ENCODE data around the gene WASF3. TPM values are rescaled to one million over a fixed set of nuclear protein-coding genes. Genes with fewer than 3 reads are reported as not detected.

The WASF3 gene
- polyA plus RNA-seq, 3 donors from 2014 or later = 0.12 TPM; not detected in 2

DNA sequence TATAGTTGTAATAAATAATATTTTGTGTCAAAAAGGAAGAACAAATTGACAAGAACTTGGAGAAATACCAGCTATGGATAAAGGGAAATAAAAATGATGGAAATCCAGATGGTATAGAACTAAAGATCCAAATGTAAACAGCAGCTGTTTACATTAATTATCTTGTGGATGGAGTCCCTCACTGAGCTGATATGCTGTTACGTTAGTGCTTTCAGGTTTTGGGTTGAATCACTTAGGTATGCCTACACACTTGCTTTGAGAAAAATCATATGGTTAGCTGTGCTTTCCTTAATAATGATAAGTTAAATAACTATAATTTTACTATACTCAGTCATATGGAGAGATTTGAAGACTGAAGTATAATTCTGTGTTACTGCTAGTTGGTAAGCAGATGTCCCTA lies 27.7 kb downstream of the WASF3 start:
- no peak overlapping the region for H3K4me3 Mint-ChIP-seq
- H3K27me3 Mint-ChIP-seq (ENCODE audit: low read depth in 3 of 3) = peaks cover 0 to 1% (median 0%) of the 10 kb centered on the region in 3 donors
- no peaks in the 10 kb centered on the region for H3K36me3 Mint-ChIP-seq
- H3K27ac Mint-ChIP-seq = no peak overlapping the region
- no peaks in the 10 kb centered on the region for H3K4me1 Mint-ChIP-seq
- no peak for DNase-seq
- H3K9me3 Mint-ChIP-seq = peaks cover 0 to 2% (median 0%) of the 10 kb centered on the region in 6 donors

DNA sequence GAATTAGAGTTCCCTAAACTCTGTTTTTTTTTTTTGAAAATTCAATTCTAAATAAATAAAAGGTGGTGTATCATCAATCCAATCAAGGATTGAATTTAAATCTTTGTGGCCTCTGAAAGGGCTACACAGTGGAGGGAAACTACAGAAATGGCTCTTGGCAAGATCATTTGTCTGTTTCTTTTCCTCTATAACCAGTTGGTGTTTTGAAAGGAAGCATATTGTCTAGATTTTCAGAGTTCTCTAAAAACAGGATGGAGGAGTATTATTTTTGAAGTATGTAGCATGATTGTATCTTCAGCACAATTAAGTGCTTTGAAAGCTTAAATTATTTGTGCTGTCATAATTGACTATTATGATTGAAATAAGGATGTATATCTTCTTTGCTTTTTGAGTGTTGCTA lies 29.8 kb downstream of the WASF3 start:
- H3K4me1 Mint-ChIP-seq = no peaks in the 10 kb centered on the region
- DNase-seq = no peak
- H3K9me3 Mint-ChIP-seq = peaks cover 0 to 2% (median 0%) of the 10 kb centered on the region in 6 donors
- H3K27me3 Mint-ChIP-seq (ENCODE audit: low read depth in 3 of 3) = peaks cover 0 to 4% (median 3%) of the 10 kb centered on the region in 3 donors
- H3K36me3 Mint-ChIP-seq = no peaks in the 10 kb centered on the region
- H3K4me3 Mint-ChIP-seq = no peak overlapping the region
- no peak overlapping the region for H3K27ac Mint-ChIP-seq

DNA sequence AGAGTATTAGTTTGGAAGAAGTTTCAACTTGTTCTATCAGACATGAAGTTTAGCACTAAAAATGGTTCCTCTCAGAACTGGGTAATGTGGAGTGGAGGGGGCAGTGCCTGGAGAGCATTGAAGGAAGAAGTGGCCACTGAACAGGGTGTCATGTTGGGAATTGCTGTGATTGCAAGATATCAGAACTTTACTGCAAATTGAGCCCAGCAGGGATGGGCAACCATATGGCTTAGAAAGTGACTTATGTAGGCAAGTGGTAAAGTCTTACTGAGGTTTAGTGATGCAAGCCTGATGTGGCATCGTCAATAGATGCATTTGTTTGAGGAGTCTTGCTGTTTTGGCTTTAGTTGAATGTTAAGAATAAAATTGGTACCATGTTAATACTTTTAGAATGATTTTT lies 31.7 kb downstream of the WASF3 start:
- Mint-ChIP-seq H3K27me3 (ENCODE audit: low read depth in 3 of 3) (peaks cover 0 to 5% (median 3%) of the 10 kb centered on the region in 3 donors), H3K4me3 (no peak overlapping the region), H3K27ac (no peak overlapping the region), H3K36me3 (no peaks in the 10 kb centered on the region), H3K9me3 (peaks cover 0 to 2% (median 0%) of the 10 kb centered on the region in 6 donors), H3K4me1 (no peaks in the 10 kb centered on the region)
- DNase-seq = no peak

DNA sequence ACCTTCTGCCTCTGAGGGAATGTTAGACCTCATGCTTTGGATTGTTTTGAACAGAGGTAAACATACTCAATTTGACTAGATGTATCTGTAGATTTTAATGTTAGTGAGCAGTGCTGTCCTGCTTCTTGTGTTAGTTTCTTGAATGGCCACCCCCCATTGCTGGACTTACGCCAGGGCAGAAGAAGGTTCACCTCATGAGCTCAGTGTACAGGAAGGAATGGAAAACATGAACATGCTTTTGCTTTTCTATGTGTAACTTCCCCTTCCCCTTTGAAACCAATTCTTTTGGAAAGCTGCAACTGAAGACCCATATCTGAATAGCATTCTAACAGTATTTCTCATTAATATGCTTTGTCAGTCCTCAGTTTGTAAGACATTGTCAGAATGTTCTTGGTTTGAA lies 32.3 kb downstream of the WASF3 start:
- Mint-ChIP-seq H3K27ac (no peak overlapping the region), H3K9me3 (peaks cover 0 to 2% (median 0%) of the 10 kb centered on the region in 6 donors), H3K27me3 (ENCODE audit: low read depth in 3 of 3) (peaks cover 0 to 5% (median 3%) of the 10 kb centered on the region in 3 donors), H3K4me1 (no peaks in the 10 kb centered on the region), H3K4me3 (no peak overlapping the region), H3K36me3 (no peaks in the 10 kb centered on the region)
- DNase-seq = no peak

DNA sequence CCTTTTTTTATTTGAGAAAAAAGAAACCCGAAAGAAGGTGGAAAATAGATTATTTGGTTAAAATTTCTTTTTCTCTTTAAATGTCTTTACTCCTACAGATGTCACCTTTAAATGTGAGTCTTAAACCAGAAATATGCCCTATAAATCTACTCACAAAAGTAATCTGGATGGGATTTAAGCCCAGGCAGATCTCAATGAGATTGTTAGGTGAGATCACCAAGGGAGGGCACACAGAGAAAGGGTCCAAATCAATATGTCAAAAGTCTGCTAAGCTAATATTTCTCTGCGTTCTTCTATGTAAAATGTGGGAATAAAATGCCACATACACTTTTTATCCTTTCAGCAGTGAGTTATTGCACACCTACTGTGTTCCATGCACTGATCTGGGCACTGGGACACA lies 32.9 kb downstream of the WASF3 start:
- H3K27ac Mint-ChIP-seq = no peak overlapping the region
- DNase-seq = no peak
- no peaks in the 10 kb centered on the region for H3K36me3 Mint-ChIP-seq
- H3K4me1 Mint-ChIP-seq = no peaks in the 10 kb centered on the region
- H3K27me3 Mint-ChIP-seq (ENCODE audit: low read depth in 3 of 3) = peaks cover 0 to 5% (median 3%) of the 10 kb centered on the region in 3 donors
- H3K4me3 Mint-ChIP-seq = no peak overlapping the region
- peaks cover 0 to 2% (median 0%) of the 10 kb centered on the region in 6 donors for H3K9me3 Mint-ChIP-seq

DNA sequence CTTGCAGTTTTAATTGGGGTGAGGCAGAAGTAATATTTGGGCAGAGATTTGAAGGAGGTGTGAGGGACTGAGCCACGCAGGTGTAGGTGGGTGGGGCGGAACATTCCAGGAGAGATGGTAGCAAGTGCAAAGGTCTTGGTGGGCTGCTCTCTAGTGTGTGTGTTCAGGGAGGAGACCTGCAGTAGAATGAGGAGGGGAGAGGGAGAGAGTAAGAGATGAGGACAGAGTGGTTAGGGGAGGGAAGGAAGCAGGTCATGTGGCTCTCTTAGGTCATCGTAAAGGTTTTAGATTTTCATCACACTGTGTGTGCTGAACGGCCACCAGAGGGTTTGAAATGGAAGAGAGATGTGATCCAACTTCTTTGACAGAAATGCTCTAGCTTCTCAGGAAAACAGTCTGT lies 33.5 kb downstream of the WASF3 start:
- no peaks in the 10 kb centered on the region for H3K4me1 Mint-ChIP-seq
- H3K9me3 Mint-ChIP-seq = peaks cover 0 to 2% (median 0%) of the 10 kb centered on the region in 6 donors
- H3K27ac Mint-ChIP-seq = no peak overlapping the region
- no peak overlapping the region for H3K4me3 Mint-ChIP-seq
- H3K27me3 Mint-ChIP-seq (ENCODE audit: low read depth in 3 of 3) = peaks cover 2 to 5% (median 3%) of the 10 kb centered on the region in 3 donors
- DNase-seq = no peak
- H3K36me3 Mint-ChIP-seq = no peaks in the 10 kb centered on the region

DNA sequence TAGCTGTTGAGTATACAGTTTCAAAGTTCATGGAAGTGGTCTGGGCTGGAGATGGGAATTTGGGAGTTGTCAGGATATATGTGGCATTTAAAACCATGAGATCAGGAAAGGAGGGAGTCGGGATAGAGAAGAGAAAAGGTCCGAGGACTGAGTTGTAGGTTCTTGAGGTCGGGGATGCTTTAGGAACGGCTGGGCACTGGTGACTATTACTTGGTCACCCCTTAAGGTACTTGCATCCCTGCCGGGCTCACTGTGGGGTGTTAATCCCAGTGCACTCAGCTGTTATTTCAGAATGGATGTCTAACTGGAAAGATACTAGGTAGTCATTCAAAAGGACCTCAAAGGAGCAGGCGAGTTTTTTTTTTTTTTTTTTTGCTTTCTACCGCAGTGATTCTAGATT lies 34.2 kb downstream of the WASF3 start:
- Mint-ChIP-seq H3K27me3 (ENCODE audit: low read depth in 3 of 3) (peaks cover 2 to 5% (median 3%) of the 10 kb centered on the region in 3 donors), H3K27ac (no peak overlapping the region), H3K4me3 (no peak overlapping the region), H3K4me1 (no peaks in the 10 kb centered on the region), H3K36me3 (no peaks in the 10 kb centered on the region), H3K9me3 (peaks cover 0 to 5% (median 1%) of the 10 kb centered on the region in 6 donors)
- DNase-seq = no peak

DNA sequence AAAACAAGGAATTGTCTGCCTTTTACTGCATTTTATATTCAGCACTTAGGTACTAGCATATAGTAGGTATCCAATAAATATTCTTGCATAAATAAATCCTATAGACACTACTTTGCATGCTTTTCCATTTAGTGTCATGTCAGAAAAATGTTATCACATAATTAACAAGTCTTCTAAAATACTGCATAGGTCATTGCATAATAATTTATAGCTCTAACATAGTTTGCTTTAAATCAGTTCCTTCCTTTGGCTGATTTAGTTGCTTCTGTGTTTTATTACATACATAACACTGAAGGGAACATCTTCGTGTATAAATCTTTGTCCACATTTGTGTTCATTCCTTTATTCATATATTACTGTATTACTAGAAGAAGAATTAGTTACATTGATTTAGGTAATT lies 36.2 kb downstream of the WASF3 start:
- Mint-ChIP-seq H3K9me3 (peaks cover 0 to 10% (median 3%) of the 10 kb centered on the region in 6 donors), H3K36me3 (no peaks in the 10 kb centered on the region), H3K4me3 (no peak overlapping the region), H3K27ac (no peak overlapping the region), H3K27me3 (ENCODE audit: low read depth in 3 of 3) (peaks cover 2 to 5% (median 3%) of the 10 kb centered on the region in 3 donors), H3K4me1 (no peaks in the 10 kb centered on the region)
- no peak for DNase-seq

DNA sequence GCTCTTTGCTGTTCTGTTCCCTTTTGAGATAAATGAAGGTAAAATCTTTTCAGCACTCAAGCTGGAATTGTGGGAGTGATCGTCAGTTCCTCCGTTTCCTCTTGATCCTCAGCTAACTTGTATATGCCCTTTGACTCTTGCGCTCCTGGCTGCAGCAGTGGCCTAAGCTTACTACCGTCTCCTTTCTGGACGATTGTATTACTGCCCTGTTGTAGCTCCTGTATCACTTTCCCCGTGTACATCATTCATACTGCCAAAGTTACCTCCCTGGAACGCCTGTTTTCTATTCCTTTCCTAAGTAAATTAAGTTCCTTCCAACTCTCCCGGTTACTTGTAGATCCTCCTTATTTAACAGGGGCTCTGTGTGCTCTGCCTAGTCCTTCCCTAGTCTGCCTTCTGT lies 36.9 kb downstream of the WASF3 start:
- H3K9me3 Mint-ChIP-seq = peaks cover 0 to 10% (median 3%) of the 10 kb centered on the region in 6 donors
- no peaks in the 10 kb centered on the region for H3K36me3 Mint-ChIP-seq
- DNase-seq = no peak
- H3K27me3 Mint-ChIP-seq (ENCODE audit: low read depth in 3 of 3) = peaks cover 2 to 5% (median 3%) of the 10 kb centered on the region in 3 donors
- H3K4me1 Mint-ChIP-seq = no peaks in the 10 kb centered on the region
- no peak overlapping the region for H3K4me3 Mint-ChIP-seq
- H3K27ac Mint-ChIP-seq = no peak overlapping the region

DNA sequence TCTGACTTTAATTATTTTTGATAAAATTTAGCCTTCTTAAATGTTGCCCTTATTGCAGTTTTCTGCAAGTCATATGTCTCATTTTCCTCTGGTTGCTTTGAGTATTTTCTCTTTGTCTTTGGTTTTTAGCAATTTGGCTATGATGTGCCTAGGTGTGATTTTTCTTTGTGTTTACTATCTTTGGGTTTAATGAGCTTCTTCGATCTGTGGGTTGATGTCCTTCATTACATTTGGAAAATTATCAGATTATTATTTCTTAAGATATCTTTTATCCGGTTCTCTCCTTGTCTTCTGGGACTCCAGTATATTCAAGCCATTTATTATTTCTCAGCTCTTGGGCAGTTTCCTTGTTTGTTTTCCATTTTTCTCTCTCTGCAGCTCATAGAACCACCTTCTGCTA lies 39.0 kb downstream of the WASF3 start:
- Mint-ChIP-seq H3K27me3 (ENCODE audit: low read depth in 3 of 3) (peaks cover 1 to 3% (median 2%) of the 10 kb centered on the region in 3 donors), H3K36me3 (no peaks in the 10 kb centered on the region), H3K27ac (no peak overlapping the region), H3K9me3 (peaks cover 0 to 10% (median 4%) of the 10 kb centered on the region in 6 donors), H3K4me1 (no peaks in the 10 kb centered on the region), H3K4me3 (no peak overlapping the region)
- no peak for DNase-seq

DNA sequence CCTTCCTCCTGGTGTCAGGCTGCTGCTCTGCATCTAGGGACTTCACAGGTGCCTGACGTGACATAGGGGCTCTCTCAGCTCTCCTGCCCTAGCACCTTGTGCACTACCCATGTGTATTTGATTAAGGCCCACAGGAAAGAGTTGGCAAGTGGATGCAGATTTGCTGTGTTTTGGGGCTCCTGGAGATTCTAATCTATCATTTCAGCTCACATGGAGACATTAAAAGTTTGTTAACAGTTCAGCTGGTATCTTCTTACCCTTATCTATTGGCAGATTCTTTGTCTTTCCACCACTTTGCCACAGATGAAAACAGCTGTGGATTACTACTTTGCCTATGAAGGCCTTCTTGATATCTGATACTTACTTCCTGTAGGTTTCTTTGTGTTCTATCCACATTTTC lies 41.9 kb downstream of the WASF3 start:
- Mint-ChIP-seq H3K27ac (no peak overlapping the region), H3K4me1 (no peaks in the 10 kb centered on the region), H3K4me3 (no peak overlapping the region), H3K9me3 (peaks cover 0 to 10% (median 4%) of the 10 kb centered on the region in 6 donors), H3K27me3 (ENCODE audit: low read depth in 3 of 3) (peaks cover 0 to 3% (median 2%) of the 10 kb centered on the region in 3 donors), H3K36me3 (no peaks in the 10 kb centered on the region)
- DNase-seq = no peak

DNA sequence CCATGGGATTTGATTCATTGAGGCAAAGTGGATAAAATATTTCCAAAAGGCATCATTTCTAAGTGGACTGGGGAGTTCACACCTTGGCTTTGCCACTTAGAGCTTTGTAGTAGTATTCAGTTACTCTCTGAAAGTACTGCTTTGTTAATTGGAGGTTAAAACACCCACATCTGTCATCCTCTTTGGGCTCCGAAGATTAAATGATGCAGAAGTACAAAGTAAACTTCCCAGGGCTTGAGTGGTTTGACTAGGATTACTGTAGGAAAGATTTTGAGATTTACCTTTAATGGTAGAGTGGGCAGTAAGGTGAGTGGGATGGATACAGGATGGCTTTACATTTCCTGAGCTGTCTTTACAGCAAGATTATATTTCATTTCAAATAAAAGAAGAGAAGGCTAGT lies 42.4 kb downstream of the WASF3 start:
- Mint-ChIP-seq H3K27ac (no peak overlapping the region), H3K4me3 (no peak overlapping the region), H3K9me3 (peaks cover 0 to 10% (median 4%) of the 10 kb centered on the region in 6 donors), H3K27me3 (ENCODE audit: low read depth in 3 of 3) (peaks cover 0 to 4% (median 2%) of the 10 kb centered on the region in 3 donors), H3K36me3 (no peaks in the 10 kb centered on the region), H3K4me1 (no peaks in the 10 kb centered on the region)
- DNase-seq = no peak

DNA sequence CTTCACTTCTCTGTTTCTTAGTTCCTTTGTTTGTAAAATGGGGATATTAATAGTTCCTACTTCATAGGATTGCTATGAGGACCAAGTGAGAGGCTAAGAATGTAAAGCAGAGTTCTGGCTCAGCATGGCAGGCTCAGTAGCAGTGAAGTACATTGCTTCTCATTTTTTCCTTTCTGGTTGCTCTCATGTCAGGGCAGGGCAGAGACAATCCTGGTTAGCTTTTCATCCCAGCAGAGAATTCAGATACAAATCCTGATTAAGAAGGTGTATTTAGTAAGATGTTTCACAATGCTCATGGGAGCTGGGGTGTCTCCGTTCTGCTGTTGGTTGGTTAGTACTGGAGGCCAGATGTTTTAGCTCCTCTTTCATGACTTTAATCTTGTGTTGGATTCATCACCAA lies 42.9 kb downstream of the WASF3 start:
- Mint-ChIP-seq H3K9me3 (peaks cover 0 to 10% (median 4%) of the 10 kb centered on the region in 6 donors), H3K27me3 (ENCODE audit: low read depth in 3 of 3) (peaks cover 0 to 6% (median 2%) of the 10 kb centered on the region in 3 donors), H3K4me3 (no peak overlapping the region), H3K4me1 (no peaks in the 10 kb centered on the region), H3K27ac (no peak overlapping the region), H3K36me3 (no peaks in the 10 kb centered on the region)
- DNase-seq = no peak

DNA sequence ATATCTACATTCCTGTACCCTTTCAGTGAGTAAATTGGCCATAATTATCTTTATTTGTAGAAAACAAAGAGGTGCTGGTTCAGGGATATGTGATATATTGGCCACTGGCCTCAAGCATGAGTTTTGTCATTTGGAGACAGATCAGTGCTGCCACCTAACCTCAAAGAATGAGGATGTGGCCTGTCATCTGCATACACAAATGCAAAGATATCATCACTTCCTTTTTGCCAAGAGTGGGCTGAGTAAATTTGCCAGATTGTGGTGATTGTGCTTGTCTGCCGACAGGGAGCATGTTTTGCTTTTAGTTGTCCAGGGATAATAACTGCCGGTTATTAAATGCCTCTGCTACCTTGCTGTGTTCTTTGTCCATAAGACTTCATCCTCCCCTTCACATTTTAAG lies 44.2 kb downstream of the WASF3 start:
- H3K27ac Mint-ChIP-seq = no peak overlapping the region
- DNase-seq = no peak
- no peaks in the 10 kb centered on the region for H3K4me1 Mint-ChIP-seq
- H3K4me3 Mint-ChIP-seq = no peak overlapping the region
- peaks cover 0 to 5% (median 3%) of the 10 kb centered on the region in 6 donors for H3K9me3 Mint-ChIP-seq
- peaks cover 0 to 6% (median 0%) of the 10 kb centered on the region in 3 donors for H3K27me3 Mint-ChIP-seq (ENCODE audit: low read depth in 3 of 3)
- no peaks in the 10 kb centered on the region for H3K36me3 Mint-ChIP-seq

DNA sequence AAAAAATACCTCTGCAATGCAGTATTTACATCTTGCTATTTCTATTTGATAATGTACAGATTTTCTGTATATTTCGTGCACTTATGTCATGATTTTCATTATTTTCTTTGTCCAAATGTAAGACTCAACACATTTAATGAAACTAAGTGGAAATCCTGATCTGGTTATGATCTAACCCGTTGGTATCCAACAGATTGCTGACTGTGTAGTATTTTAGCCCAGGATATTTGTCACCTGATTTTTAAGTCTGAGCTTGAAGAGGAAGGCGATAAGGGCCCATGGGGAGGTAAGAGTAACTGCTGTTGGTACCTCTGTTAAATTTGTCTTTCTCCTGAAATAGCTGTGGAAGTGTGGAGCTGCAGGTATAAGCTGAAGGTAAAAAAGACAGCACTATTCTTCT lies 45.3 kb downstream of the WASF3 start:
- Mint-ChIP-seq H3K9me3 (peaks cover 0 to 5% (median 2%) of the 10 kb centered on the region in 6 donors), H3K36me3 (no peaks in the 10 kb centered on the region), H3K27ac (no peak overlapping the region), H3K4me1 (no peaks in the 10 kb centered on the region), H3K27me3 (ENCODE audit: low read depth in 3 of 3) (peaks cover 0 to 6% (median 0%) of the 10 kb centered on the region in 3 donors), H3K4me3 (no peak overlapping the region)
- DNase-seq = no peak

Data from immature natural killer cell (primary cell).